Pancreas (tissue), 10 donors: ENCODE results near the gene WDR33. TPM values are rescaled to one million over a fixed set of nuclear protein-coding genes. Genes with fewer than 3 reads are reported as not detected.
A peak's percentile ranks its signal among the peaks of the same experiment; 100 is the strongest.
"Not testable (repeated sequence)": the region's sequence is repeated elsewhere in the genome, so short reads cannot be mapped to it uniquely, and the experiment has no call there.

Source experiments
- ATAC-seq, 4 donors: fragments of 200-7000 bp; cut with Tn5 transposase; one replicate each; pipeline versions ENCODE4 v1.8.0 to v1.9.1; 2020; ENCODE audit warnings: mild to moderate bottlenecking in 4 of 4, moderate library complexity in 4 of 4
- DNase-seq, 6 donors: peaks; one replicate each; pipeline ENCODE4 v3.0.0-alpha.2; 2020
- FAIRE-seq: peaks from 2 replicates; lab custom pipeline; 2012; peaks lifted over from hg19 to GRCh38; lab: Jason Lieb, UNC
- H3K27ac ChIP-seq, 4 donors: fragments of 200-600 bp; sonication (generic); 1 replicate in 3 of 4; 2 replicates in 1 of 4; pipeline versions ENCODE4 v1.5.0 to v1.8.0; 2020
- H3K27me3 ChIP-seq, 4 donors: fragments of 200-600 bp; one replicate each; pipeline ENCODE4 v1.8.0; 2021
- H3K36me3 ChIP-seq, 3 donors: fragments of 200-600 bp; sonication (generic) in 1 of 3; one replicate each; pipeline versions ENCODE4 v1.5.0 to v1.8.0; 2020 to 2021
- H3K4me1 ChIP-seq, 3 donors: fragments of 200-600 bp; one replicate each; pipeline ENCODE4 v1.8.0; 2021
- H3K4me3 ChIP-seq, 4 donors: fragments of 200-600 bp; sonication (generic) in 2 of 4; one replicate each; pipeline versions ENCODE4 v1.5.0 to v1.8.0; 2020 to 2021
- H3K9me3 ChIP-seq, 4 donors: fragments of 200-600 bp; one replicate each; pipeline ENCODE4 v1.8.0; 2021
- WGBS, 2 donors: extraction: QIAGEN DNeasy Blood & Tissue Kit; methylation state at CpG; one replicate each; pipeline ENCODE4 v1.1.7; 2013; 5-methylcytosine and 5-hydroxymethylcytosine counted together
- intact Hi-C, 3 donors: fragments of 100-400 bp; cut with DNase I; formaldehyde crosslinking; loops; one replicate each; pipeline versions ENCODE4 v1.11.1 to v1.14.2; 2022
- polyA plus RNA-seq, 2 donors: library from polyadenylated mRNA; stranded (reverse); fragments of 200-250 nt; gene quantifications; one replicate each; pipeline ENCODE4 v1.2.3, GENCODE V29; 2013
- total RNA-seq, 6 donors: library from RNA; stranded (reverse); fragmentation: NEBNext Ultra II Directional in 4 of 6; extraction: Animal tissue kit (Norgen Biotek cat#: 25700) in 4 of 6; gene quantifications; one replicate each; pipeline versions ENCODE4 v1.2.1 to v1.2.4, GENCODE V29; 2021 to 2023
- TF ChIP-seq, protein P1 (sequence below), 4 donors: fragments of 200-600 bp; sonication (generic) in 3 of 4; IDR thresholded peaks; one replicate each; pipeline versions ENCODE4 v1.5.0 to v1.8.0; 2021; ENCODE audit warnings: antibody characterized with exemption in 4 of 4
- donor health status: healthy with polysubstance abuse.
- donor health status: DM: no; HTN: no; CAD: no; lungs with moderate emphysema.
- donor health status: DM: no; HTN: no; CAD: no.
- donor health status: control.
- donor health status: control.
- donor health status: Bipolar disorder and iron deficiency.
- donor health status: DM: yes; HTN: yes; CAD: no.
- donor health status: DM: no; HTN: no; CAD: no.
- donor health status: DM: no; HTN: no; CAD: no.
- donor health status: DM: yes; HTN: yes; CAD: no.

Gene WDR33
- total and polyA plus RNA-seq, 8 donors: 8.9 to 29.6 (median 17.7) TPM

DNA sequence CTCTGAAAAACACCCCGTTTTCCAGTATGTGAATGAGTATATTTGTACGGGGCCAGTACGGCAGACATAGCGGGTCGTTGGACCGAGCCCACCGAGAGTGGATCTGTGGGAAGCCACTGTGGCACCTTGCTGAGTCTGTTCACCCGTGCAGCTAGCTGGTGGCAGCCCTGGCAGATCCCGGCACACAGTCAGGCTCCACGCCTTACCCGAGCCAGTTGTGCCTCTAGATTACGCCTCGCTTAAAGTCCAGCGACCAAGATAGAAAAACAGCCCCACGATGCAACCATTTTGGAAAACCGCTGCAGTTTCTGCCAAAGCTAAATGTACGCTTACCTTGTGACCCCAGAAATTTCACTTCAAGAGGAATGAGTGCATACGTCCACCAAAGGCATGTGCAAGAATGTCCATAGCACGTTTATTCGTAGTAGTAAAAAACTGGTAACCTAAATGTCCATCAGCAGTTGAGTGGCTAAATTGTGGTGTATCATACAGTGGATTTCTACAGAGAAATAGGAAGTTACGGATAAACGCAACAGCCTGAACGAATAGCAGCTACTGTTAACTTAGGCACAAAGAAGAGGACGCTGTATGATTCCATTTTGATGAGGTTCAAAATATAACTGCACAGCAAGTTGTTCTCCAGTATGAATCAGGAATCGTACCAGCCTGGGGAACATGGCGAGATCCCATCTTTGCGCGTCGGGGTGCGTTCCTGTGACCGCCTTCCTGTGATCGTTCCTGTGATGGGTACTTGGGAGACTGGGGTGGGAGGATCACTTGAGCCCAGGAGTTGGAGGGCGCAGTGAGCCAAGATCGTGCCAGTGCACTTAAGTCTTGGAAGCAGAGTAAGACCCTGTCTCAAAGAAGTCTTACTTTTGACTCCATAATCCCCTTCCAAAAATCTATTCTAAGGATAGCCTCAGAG is 688 bp upstream of the WDR33 start:
- Histone ChIP-seq H3K27ac (peak overlapping the region; percentile 90 to 97 (median 94)), H3K9me3 (no peaks in the 10 kb centered on the region), H3K36me3 (no peaks in the 10 kb centered on the region), H3K27me3 (no peaks in the 10 kb centered on the region), H3K4me1 (peaks cover 4 to 28% (median 8%) of the 10 kb centered on the region in 3 donors), H3K4me3 (peak overlapping the region; percentile 66 to 87 (median 80))
- peak in 1 of 6 donors; percentile 58 for DNase-seq
- 34 to 36% methylated on average over 34 of the region's 34 CpGs for WGBS, 2 donors
- FAIRE-seq: no peak
- TF ChIP-seq, protein P1, sequence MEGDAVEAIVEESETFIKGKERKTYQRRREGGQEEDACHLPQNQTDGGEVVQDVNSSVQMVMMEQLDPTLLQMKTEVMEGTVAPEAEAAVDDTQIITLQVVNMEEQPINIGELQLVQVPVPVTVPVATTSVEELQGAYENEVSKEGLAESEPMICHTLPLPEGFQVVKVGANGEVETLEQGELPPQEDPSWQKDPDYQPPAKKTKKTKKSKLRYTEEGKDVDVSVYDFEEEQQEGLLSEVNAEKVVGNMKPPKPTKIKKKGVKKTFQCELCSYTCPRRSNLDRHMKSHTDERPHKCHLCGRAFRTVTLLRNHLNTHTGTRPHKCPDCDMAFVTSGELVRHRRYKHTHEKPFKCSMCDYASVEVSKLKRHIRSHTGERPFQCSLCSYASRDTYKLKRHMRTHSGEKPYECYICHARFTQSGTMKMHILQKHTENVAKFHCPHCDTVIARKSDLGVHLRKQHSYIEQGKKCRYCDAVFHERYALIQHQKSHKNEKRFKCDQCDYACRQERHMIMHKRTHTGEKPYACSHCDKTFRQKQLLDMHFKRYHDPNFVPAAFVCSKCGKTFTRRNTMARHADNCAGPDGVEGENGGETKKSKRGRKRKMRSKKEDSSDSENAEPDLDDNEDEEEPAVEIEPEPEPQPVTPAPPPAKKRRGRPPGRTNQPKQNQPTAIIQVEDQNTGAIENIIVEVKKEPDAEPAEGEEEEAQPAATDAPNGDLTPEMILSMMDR (IDR thresholded peaks at IDR 0.05): no peak
- intact Hi-C loops: no loop called here
- ATAC-seq: peak in 2 of 4 donors; percentile 43 to 49

DNA sequence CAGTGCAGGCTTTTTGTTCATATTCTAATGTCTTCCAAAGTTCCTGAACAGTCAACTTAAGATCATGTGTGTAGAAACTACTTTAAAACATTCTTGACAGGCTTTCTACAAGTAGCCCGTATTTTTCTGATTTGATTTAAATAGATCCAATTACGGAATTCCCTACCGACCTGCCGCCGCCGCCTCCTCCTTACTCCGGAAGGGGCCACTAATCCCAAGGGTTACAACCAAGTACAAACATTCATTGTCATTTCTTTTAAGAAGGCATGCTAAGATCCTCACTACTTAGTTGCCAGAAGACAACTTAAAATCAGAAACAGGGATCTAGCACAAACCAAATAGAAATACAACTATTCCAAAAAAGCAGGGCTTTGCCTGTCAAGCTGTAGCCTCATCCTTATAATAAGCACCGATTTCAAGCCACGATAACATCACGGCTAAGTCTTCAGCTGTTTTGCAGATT is 784 bp downstream of the WDR33 start:
- intact Hi-C loops: no loop called here
- DNase-seq (peak in 1 of 6 donors; percentile 29), FAIRE-seq (no peak), ATAC-seq (peak; percentile 16 to 38 (median 30))
- peaks cover 4 to 33% (median 8%) of the 10 kb centered on the region in 3 donors for H3K4me1 ChIP-seq
- no peaks in the 10 kb centered on the region for H3K9me3 ChIP-seq
- no peaks in the 10 kb centered on the region for H3K36me3 ChIP-seq
- peak overlapping the region; percentile 66 to 87 (median 80) for H3K4me3 ChIP-seq
- H3K27me3 ChIP-seq: no peaks in the 10 kb centered on the region
- TF ChIP-seq, protein P1 (IDR thresholded peaks at IDR 0.05): no peak
- H3K27ac ChIP-seq: peak overlapping the region; percentile 90 to 97 (median 94)
- WGBS, 2 donors: 0 to 1% methylated on average over 10 of the region's 10 CpGs

DNA sequence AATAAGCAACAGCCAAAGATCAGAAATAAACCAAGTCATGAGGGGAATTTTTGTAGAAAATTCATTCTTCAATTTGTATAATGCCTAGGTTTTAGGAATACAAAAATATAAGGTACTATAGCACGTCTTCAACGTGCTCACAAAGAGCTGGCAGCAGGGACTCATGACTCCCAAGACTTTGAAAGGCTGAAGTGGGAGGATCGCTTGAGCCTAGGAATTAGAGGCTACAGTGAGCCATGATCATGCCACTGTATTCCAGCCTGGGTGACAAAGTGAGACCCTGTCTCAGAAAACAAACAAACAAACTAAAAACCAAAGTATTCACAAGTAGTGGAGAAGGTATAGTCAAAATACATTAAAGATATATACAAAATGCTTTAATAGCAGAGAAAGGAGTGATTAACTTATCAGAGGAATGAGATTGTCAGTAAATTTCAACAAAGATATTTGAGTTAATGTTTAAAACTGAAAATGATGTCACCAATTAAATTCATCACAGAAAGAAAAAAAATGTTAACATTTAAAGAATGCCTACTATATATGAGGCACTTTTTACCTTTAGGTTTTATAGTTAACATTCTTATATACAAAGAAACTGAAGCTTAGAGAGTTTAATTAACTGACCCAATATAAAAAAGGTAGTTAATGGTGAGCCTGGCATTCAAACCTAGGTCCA is 3.2 kb downstream of the WDR33 start:
- ATAC-seq (no peak), FAIRE-seq (no peak), DNase-seq (no peak)
- peak overlapping the region in 1 of 4 donors; percentile 0 for H3K27ac ChIP-seq
- TF ChIP-seq, protein P1 (IDR thresholded peaks at IDR 0.05): no peak
- H3K4me3 ChIP-seq: no peak overlapping the region
- H3K4me1 ChIP-seq: peaks cover 4 to 34% (median 8%) of the 10 kb centered on the region in 3 donors
- H3K9me3 ChIP-seq: no peaks in the 10 kb centered on the region
- intact Hi-C loops: no loop called here
- H3K27me3 ChIP-seq: no peaks in the 10 kb centered on the region
- 67 to 83% methylated on average over 3 of the region's 3 CpGs for WGBS, 2 donors
- H3K36me3 ChIP-seq: no peaks in the 10 kb centered on the region

DNA sequence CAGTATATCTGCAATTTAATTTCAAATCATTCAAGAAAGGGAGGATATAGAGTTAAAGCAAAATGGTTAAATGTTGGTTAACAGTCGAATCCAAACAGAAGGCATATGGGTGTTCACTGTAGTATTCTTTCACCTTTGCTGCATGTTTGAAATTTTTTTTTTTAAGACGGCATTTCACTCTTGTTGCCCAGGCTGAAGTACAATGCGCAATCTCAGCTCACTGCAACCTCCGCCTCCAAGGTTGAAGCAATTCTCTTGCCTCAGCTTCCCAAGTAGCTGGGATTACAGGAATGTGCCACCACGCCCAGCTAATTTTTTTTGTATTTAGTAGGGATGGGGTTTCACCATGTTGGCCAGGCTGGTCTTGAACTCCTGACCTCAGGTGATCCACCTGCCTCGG is 4.1 kb downstream of the WDR33 start:
- ATAC-seq, H3K4me3 ChIP-seq, FAIRE-seq, H3K27ac ChIP-seq, H3K27me3 ChIP-seq, intact Hi-C loops, DNase-seq, H3K36me3 ChIP-seq, H3K9me3 ChIP-seq: not testable (repeated sequence)
- WGBS, 2 donors: 85 to 87% methylated on average over 6 of the region's 6 CpGs
- H3K4me1 ChIP-seq: peaks cover 4 to 34% (median 8%) of the 10 kb centered on the region in 3 donors

DNA sequence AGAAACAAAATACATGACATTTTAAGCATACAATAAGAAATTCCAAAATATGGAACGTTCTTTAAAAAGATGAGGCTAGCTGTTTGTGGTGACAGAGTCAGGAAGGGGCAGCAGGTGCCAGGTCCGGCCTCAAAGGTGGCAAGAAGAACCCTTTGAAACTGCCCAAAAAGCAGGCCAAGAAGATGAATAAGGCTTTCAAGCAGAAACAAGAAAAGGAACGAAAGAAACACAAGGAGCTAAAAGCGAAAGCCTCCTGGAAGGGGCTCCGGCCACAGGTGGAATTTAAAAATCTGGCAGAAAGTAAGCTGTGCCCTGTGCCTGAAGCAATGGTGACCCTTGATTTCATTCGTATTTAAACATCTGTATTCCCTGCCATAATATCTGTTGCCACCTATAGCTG is 5.5 kb downstream of the WDR33 start:
- DNase-seq (no peak), FAIRE-seq (no peak), ATAC-seq (no peak)
- Histone ChIP-seq H3K27me3 (no peaks in the 10 kb centered on the region), H3K9me3 (no peaks in the 10 kb centered on the region), H3K4me3 (no peak overlapping the region), H3K27ac (no peak overlapping the region), H3K4me1 (peaks cover 4 to 34% (median 8%) of the 10 kb centered on the region in 3 donors), H3K36me3 (no peaks in the 10 kb centered on the region)
- 83 to 90% methylated on average over 6 of the region's 6 CpGs for WGBS, 2 donors
- TF ChIP-seq, protein P1 (IDR thresholded peaks at IDR 0.05): no peak
- intact Hi-C loops: no loop called here
